Fibroblast of the aortic adventitia (primary cell): Measurements from ENCODE around the gene HDAC11. TPM values are rescaled to one million over a fixed set of nuclear protein-coding genes. Genes with fewer than 3 reads are reported as not detected.
A peak's percentile ranks its signal among the peaks of the same experiment; 100 is the strongest.

Source experiments
- DNase-seq: peaks from one replicate; pipeline ENCODE4 v3.0.0-alpha.2; 2010; ENCODE audit warnings: low read depth
- H3K4me3 ChIP-seq: 2 replicates; pipeline ENCODE4 v1.5.1; 2011; ENCODE audit warnings: low read depth, mild to moderate bottlenecking, control low read depth, low read length, moderate library complexity
- total RNA-seq: library from RNA; depleted of rRNA; stranded (reverse); fragments of >200 nt; gene quantifications from 2 replicates; pipeline ENCODE4 v1.2.3, GENCODE V29; 2012; ENCODE audit warnings: low replicate concordance
- TF ChIP-seq, protein P1 (sequence below): IDR thresholded peaks from 2 replicates; pipeline ENCODE4 v1.5.1; 2011; ENCODE audit warnings: mild to moderate bottlenecking, low read length, control low read depth, inconsistent platforms; ENCODE audit not compliant: insufficient read depth

The HDAC11 gene
- total RNA-seq, 1 donor: 5.2 TPM

- TF ChIP-seq, protein P1, sequence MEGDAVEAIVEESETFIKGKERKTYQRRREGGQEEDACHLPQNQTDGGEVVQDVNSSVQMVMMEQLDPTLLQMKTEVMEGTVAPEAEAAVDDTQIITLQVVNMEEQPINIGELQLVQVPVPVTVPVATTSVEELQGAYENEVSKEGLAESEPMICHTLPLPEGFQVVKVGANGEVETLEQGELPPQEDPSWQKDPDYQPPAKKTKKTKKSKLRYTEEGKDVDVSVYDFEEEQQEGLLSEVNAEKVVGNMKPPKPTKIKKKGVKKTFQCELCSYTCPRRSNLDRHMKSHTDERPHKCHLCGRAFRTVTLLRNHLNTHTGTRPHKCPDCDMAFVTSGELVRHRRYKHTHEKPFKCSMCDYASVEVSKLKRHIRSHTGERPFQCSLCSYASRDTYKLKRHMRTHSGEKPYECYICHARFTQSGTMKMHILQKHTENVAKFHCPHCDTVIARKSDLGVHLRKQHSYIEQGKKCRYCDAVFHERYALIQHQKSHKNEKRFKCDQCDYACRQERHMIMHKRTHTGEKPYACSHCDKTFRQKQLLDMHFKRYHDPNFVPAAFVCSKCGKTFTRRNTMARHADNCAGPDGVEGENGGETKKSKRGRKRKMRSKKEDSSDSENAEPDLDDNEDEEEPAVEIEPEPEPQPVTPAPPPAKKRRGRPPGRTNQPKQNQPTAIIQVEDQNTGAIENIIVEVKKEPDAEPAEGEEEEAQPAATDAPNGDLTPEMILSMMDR: no peak
- H3K4me3 ChIP-seq: no peak overlapping the region
- DNase-seq: peak; percentile 89
These were observed 45.0 kb downstream of the HDAC11 start for GRCh38 chr3:13524979-13525669.

DNA sequence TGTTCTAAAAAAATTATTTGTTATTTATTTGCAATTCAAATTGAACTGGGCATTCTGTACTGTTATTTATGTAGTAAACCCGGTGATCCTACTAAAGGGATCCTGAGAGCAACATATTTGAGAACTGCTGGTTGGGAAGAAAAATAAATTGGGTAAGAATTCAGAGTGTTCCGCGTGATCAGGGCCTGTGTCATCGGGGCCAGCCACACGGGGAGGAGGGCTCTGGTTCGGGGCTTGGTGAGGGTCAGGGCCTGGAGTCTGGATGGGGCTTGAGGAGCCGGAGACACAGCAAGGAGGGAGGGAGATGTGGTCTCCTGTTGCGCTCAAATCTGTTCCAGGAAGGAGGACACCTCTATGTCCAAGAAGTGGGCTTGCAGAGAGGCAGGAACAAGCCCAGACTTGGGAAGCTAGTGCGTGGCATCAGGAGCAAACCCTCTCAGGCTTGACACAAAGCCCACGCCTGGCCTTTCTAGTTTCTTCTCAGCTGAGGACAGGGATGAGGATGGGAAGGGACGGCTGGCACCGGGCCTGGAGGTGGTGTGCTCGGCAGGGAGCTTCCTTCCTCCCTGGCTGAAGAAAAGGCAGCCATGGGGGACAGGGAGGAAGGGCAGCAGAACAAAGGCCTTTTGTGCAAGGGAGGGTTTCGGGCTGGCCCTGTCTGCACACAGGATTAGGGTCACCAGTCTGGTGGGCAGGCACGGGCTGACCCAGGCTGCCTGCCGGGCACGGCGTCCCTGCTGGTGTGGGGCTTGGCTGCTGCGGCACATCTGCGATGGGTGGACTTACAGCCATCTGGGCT lies 45.9 kb downstream of the HDAC11 start:
- DNase-seq: peak; percentile 55
- TF ChIP-seq, protein P1: no peak
- no peak overlapping the region for H3K4me3 ChIP-seq

- H3K4me3 ChIP-seq: no peak overlapping the region
- TF ChIP-seq, protein P1: no peak
- no peak for DNase-seq
These were observed 46.5 kb downstream of the HDAC11 start for GRCh38 chr3:13526626-13526949.

DNA sequence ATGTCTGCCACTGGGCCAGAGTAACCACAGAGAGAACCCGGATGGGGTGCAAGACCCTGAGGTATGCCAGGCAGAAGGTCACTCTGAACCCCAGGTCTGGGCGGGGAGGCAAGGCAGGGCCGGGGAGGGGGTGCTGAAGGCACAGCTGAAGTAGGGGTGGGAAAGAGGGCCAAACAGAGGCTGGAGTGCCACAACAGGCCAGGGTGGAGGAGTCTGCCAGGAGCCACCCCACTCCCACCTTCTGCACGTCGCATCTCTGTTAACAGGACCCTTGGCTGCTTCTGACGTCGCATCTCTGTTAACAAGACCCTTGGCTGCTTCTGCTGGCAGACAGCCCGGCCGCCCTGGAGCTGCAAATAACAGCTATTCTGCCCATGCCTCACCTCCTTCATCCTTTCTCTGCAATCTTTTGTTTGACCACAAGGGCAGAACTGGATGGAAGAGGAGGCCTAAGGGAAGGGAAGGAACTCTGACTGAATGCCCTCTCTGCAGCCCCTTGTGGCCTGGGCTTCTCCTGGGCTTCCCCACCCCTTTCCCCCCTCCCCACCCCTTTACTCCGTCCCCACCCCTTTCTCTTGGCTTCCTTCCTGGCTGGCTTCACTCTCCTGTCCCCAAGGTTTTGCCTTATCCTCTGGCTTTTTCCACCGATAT lies 48.2 kb downstream of the HDAC11 start:
- DNase-seq: peak; percentile 60
- H3K4me3 ChIP-seq: no peak overlapping the region
- TF ChIP-seq, protein P1: peak; percentile 70

- no peak overlapping the region for H3K4me3 ChIP-seq
- DNase-seq: no peak
- TF ChIP-seq, protein P1: no peak
These were observed 49.3 kb downstream of the HDAC11 start for GRCh38 chr3:13529196-13530112.
